Vagina (tissue), 2 donors: ENCODE data around the gene PLAU. TPM values are rescaled to one million over a fixed set of nuclear protein-coding genes. Genes with fewer than 3 reads are reported as not detected.

ENCODE experiments used
- DNase-seq, 2 donors: peaks; one replicate each; pipeline ENCODE4 v3.0.0-alpha.2; 2017; ENCODE audit errors: extremely low spot score in 2 of 2
- H3K27ac ChIP-seq: fragments of 200-600 bp; sonication (generic); one replicate; pipeline ENCODE4 v1.5.1; 2019
- H3K27me3 ChIP-seq: fragments of 200-600 bp; sonication (generic); one replicate; pipeline ENCODE4 v1.5.1; 2019
- H3K36me3 ChIP-seq, 2 donors: fragments of 200-600 bp; sonication (generic); one replicate each; pipeline ENCODE4 v1.5.1; 2017 to 2019
- H3K4me1 ChIP-seq: fragments of 200-600 bp; sonication (generic); one replicate; pipeline ENCODE4 v1.5.1; 2019
- H3K4me3 ChIP-seq, 2 donors: fragments of 200-600 bp; sonication (generic); 1 replicate in 1 of 2; 2 replicates in 1 of 2; pipeline ENCODE4 v1.5.1; 2016 to 2019
- H3K9me3 ChIP-seq: fragments of 200-600 bp; sonication (generic); one replicate; pipeline ENCODE4 v1.5.1; 2019
- CTCF ChIP-seq, 3 experiments: fragments of 450-650 bp in 2 of 3; fragments of 200-600 bp in 1 of 3; sonication (generic) in 1 of 3; IDR thresholded peaks; one replicate each; pipeline ENCODE4 v1.5.1; 2017 to 2019; ENCODE audit warnings: antibody characterized with exemption in 3 of 3, mild to moderate bottlenecking in 2 of 3, moderate library complexity in 2 of 3
- POLR2A ChIP-seq, 2 donors: fragments of 450-650 bp; IDR thresholded peaks; one replicate each; pipeline ENCODE4 v1.6.1; 2017; ENCODE audit warnings: antibody characterized with exemption in 2 of 2, mild to moderate bottlenecking in 2 of 2, moderate library complexity in 2 of 2
- POLR2AphosphoS5 ChIP-seq, 2 donors: sonication (generic); formaldehyde crosslinking; IDR thresholded peaks; one replicate each; pipeline ENCODE4 v1.9.0; 2017; ENCODE audit warnings: antibody characterized with exemption in 2 of 2, mild to moderate bottlenecking in 2 of 2, low read depth in 1 of 2; ENCODE audit not compliant: insufficient read depth in 1 of 2
- intact Hi-C: fragments of 100-400 bp; cut with DNase I; formaldehyde crosslinking; loops from one replicate; pipeline ENCODE4 v1.15.1; 2023
- total RNA-seq: library from RNA; depleted of rRNA; stranded (reverse); fragments of >200 nt; gene quantifications from one replicate; pipeline ENCODE4 v1.2.3, GENCODE V29; 2016

The PLAU gene
- total RNA-seq, 1 donor from 2014 or later: 18.2 TPM

GRCh38 chr10:73868655-73869195 is 42.2 kb upstream of the PLAU start:
- Histone ChIP-seq H3K27me3 (no peaks in the 10 kb centered on the region), H3K4me3 (no peak overlapping the region), H3K9me3 (no peaks in the 10 kb centered on the region), H3K4me1 (peaks cover 62% of the 10 kb centered on the region), H3K27ac (no peak overlapping the region), H3K36me3 (peaks cover 0 to 21% of the 10 kb centered on the region in 2 donors)
- intact Hi-C loops: no loop called here
- no peak for TF ChIP-seq POLR2AphosphoS5 (IDR thresholded peaks at IDR 0.05; ENCODE audit: insufficient read depth in 1 of 2, low read depth in 1 of 2)
- TF ChIP-seq POLR2A (IDR thresholded peaks at IDR 0.05): no peak
- no peak for TF ChIP-seq CTCF (IDR thresholded peaks at IDR 0.05)
- DNase-seq: no peak

GRCh38 chr10:73871295-73872189 is 39.4 kb upstream of the PLAU start:
- no peak for DNase-seq

GRCh38 chr10:73872190-73872710 is 38.7 kb upstream of the PLAU start:
- Histone ChIP-seq H3K9me3 (no peaks in the 10 kb centered on the region), H3K4me1 (peaks cover 63% of the 10 kb centered on the region), H3K4me3 (peak overlapping the region; percentile 88), H3K27ac (peak overlapping the region; percentile 33), H3K36me3 (peaks cover 0 to 14% of the 10 kb centered on the region in 2 donors), H3K27me3 (no peaks in the 10 kb centered on the region)
- intact Hi-C loops: no loop called here
- TF ChIP-seq CTCF (IDR thresholded peaks at IDR 0.05) (no peak), POLR2AphosphoS5 (IDR thresholded peaks at IDR 0.05; ENCODE audit: insufficient read depth in 1 of 2, low read depth in 1 of 2) (no peak), POLR2A (IDR thresholded peaks at IDR 0.05) (no peak)
- DNase-seq: no peak

More at GRCh38 chr10:73871295-73872189, 39.4 kb upstream of the PLAU start:
- Histone ChIP-seq H3K4me3 (no peak overlapping the region), H3K27ac (peak overlapping the region; percentile 33), H3K27me3 (no peaks in the 10 kb centered on the region), H3K36me3 (peaks cover 0 to 16% of the 10 kb centered on the region in 2 donors), H3K9me3 (no peaks in the 10 kb centered on the region), H3K4me1 (peaks cover 63% of the 10 kb centered on the region)
- intact Hi-C loops: no loop called here
- TF ChIP-seq POLR2A (IDR thresholded peaks at IDR 0.05) (no peak), POLR2AphosphoS5 (IDR thresholded peaks at IDR 0.05; ENCODE audit: insufficient read depth in 1 of 2, low read depth in 1 of 2) (no peak)

- no peaks in the 10 kb centered on the region for H3K27me3 ChIP-seq
- H3K27ac ChIP-seq: peak overlapping the region; percentile 61
- intact Hi-C loops: no loop called here
- peak overlapping the region; percentile 88 for H3K4me3 ChIP-seq
- peaks cover 53% of the 10 kb centered on the region for H3K4me1 ChIP-seq
- H3K36me3 ChIP-seq: peaks cover 0 to 10% of the 10 kb centered on the region in 2 donors
- TF ChIP-seq POLR2A (IDR thresholded peaks at IDR 0.05) (no peak), CTCF (IDR thresholded peaks at IDR 0.05) (no peak), POLR2AphosphoS5 (IDR thresholded peaks at IDR 0.05; ENCODE audit: insufficient read depth in 1 of 2, low read depth in 1 of 2) (no peak)
- DNase-seq: no peak
- no peaks in the 10 kb centered on the region for H3K9me3 ChIP-seq
Measured at GRCh38 chr10:73873142-73873837, 37.6 kb upstream of the PLAU start.

GRCh38 chr10:73873838-73874215 is 37.1 kb upstream of the PLAU start:
- intact Hi-C loops: loop anchor here (2.0 kb wide), 1 partner anchor 23 kb away; no protein-coding TSS in a partner anchor
- H3K27me3 ChIP-seq: no peaks in the 10 kb centered on the region
- TF ChIP-seq POLR2A (IDR thresholded peaks at IDR 0.05) (no peak), POLR2AphosphoS5 (IDR thresholded peaks at IDR 0.05; ENCODE audit: insufficient read depth in 1 of 2, low read depth in 1 of 2) (no peak), CTCF (IDR thresholded peaks at IDR 0.05) (no peak)
- H3K9me3 ChIP-seq: no peaks in the 10 kb centered on the region
- DNase-seq: no peak
- peaks cover 48% of the 10 kb centered on the region for H3K4me1 ChIP-seq
- H3K27ac ChIP-seq: peak overlapping the region; percentile 61
- H3K4me3 ChIP-seq: peak overlapping the region; percentile 88
- peaks cover 0 to 8% of the 10 kb centered on the region in 2 donors for H3K36me3 ChIP-seq
